DOHH2 (cell line): ENCODE measurements around the gene TPCN1.

ENCODE experiments used
- H3F3A ChIP-seq: fragments of 200-600 bp; sonication (generic), shearing (Covaris generic); 2 replicates; pipeline ENCODE4 v1.6.0; 2016; ENCODE audit warnings: antibody characterized with exemption, mild to moderate bottlenecking; ENCODE audit not compliant: control insufficient read depth, insufficient read depth
- H3K27ac ChIP-seq: fragments of 200-600 bp; sonication (generic); 2 replicates; pipeline ENCODE4 v1.5.1; 2014; ENCODE audit warnings: low read depth, mild to moderate bottlenecking, low read length, moderate library complexity
- H3K27me3 ChIP-seq: fragments of 200-600 bp; sonication (generic); 2 replicates; pipeline ENCODE4 v1.6.1; 2014; ENCODE audit warnings: mild to moderate bottlenecking, low read length, mixed read lengths; ENCODE audit not compliant: control insufficient read depth
- H3K36me3 ChIP-seq: fragments of 200-600 bp; sonication (generic); 2 replicates; pipeline ENCODE4 v1.6.1; 2014; ENCODE audit warnings: mild to moderate bottlenecking, low read length, moderate library complexity, mixed read lengths; ENCODE audit not compliant: control insufficient read depth
- H3K4me1 ChIP-seq: fragments of 200-600 bp; sonication (generic); 2 replicates; pipeline ENCODE4 v1.6.1; 2014; ENCODE audit warnings: mild to moderate bottlenecking, low read length, mixed read lengths; ENCODE audit not compliant: control insufficient read depth
- H3K4me2 ChIP-seq: fragments of 200-600 bp; sonication (generic); 2 replicates; pipeline ENCODE4 v1.6.0; 2014; ENCODE audit warnings: mild to moderate bottlenecking, low read length, moderate library complexity
- H3K4me3 ChIP-seq: fragments of 200-600 bp; sonication (generic); 2 replicates; pipeline ENCODE4 v1.5.1; 2014; ENCODE audit warnings: mild to moderate bottlenecking, low read length, mixed read lengths
- H3K79me2 ChIP-seq: fragments of 200-600 bp; sonication (generic); 2 replicates; pipeline ENCODE4 v1.6.1; 2014; ENCODE audit warnings: mild to moderate bottlenecking, low read length, mixed read lengths; ENCODE audit not compliant: control insufficient read depth
- H3K9me2 ChIP-seq: fragments of 200-600 bp; sonication (generic); replicated peaks from 2 replicates; pipeline ENCODE4 v1.6.1; 2014; ENCODE audit warnings: mild to moderate bottlenecking, low read length, mixed read lengths; ENCODE audit not compliant: control insufficient read depth
- H3K9me3 ChIP-seq: fragments of 200-600 bp; sonication (generic); 2 replicates; pipeline ENCODE4 v1.6.1; 2014; ENCODE audit warnings: antibody characterized with exemption, low read length, mixed read lengths; ENCODE audit not compliant: control insufficient read depth, insufficient read depth
- H4K20me1 ChIP-seq: fragments of 200-600 bp; sonication (generic); 2 replicates; pipeline ENCODE4 v1.6.0; 2014; ENCODE audit warnings: low read depth, mild to moderate bottlenecking, antibody characterized with exemption, low read length, moderate library complexity; ENCODE audit not compliant: control insufficient read depth, insufficient read depth
- EZH2phosphoT487 ChIP-seq: fragments of 200-600 bp; sonication (generic); IDR thresholded peaks from 2 replicates; pipeline ENCODE4 v1.6.1; 2017; ENCODE audit warnings: borderline replicate concordance, mild to moderate bottlenecking, antibody characterized with exemption, low read length, moderate library complexity, mixed read lengths
- TF ChIP-seq, protein P1 (sequence below): fragments of 200-600 bp; sonication (generic); IDR thresholded peaks from one replicate; pipeline ENCODE4 v1.5.1; 2014; ENCODE audit warnings: antibody characterized with exemption, mild to moderate bottlenecking, low read depth, low read length; ENCODE audit not compliant: poor library complexity, severe bottlenecking

The TPCN1 gene

DNA sequence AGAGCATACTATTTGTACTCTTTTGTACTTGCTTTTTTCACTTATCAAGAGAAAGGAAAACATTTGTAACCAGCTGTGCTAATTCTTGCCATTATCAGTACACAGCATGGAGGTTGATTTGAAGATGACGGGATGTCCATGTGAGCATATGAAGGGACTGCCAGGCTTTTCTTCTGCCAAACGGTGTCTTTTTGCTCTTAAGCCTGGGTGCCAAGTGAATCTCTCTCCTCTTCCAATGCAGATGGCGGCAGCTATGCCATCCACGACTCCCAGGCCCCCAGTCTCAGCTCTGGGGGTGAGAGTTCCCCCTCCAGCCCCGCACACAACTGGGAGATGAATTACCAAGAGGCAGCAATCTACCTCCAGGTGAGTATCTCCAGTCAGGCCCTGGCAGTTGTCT lies 38.9 kb downstream of the TPCN1 start:
- Histone ChIP-seq H3K9me2 (no peaks in the 10 kb centered on the region), H3K27me3 (no peaks in the 10 kb centered on the region), H3K9me3 (no peaks in the 10 kb centered on the region), H3K4me3 (no peak overlapping the region), H4K20me1 (0 out of 2 replicates have a peak, but pooled peaks cover 3% of the 10 kb centered on the region), H3F3A (0 out of 2 replicates have a peak, but pooled peaks cover 4% of the 10 kb centered on the region), H3K27ac (peak overlapping the region; percentile 36), H3K4me1 (peaks cover 44% of the 10 kb centered on the region), H3K36me3 (peaks cover 53% of the 10 kb centered on the region), H3K4me2 (peak overlapping the region; percentile 57), H3K79me2 (peaks cover 14% of the 10 kb centered on the region)
- TF ChIP-seq, protein P1, sequence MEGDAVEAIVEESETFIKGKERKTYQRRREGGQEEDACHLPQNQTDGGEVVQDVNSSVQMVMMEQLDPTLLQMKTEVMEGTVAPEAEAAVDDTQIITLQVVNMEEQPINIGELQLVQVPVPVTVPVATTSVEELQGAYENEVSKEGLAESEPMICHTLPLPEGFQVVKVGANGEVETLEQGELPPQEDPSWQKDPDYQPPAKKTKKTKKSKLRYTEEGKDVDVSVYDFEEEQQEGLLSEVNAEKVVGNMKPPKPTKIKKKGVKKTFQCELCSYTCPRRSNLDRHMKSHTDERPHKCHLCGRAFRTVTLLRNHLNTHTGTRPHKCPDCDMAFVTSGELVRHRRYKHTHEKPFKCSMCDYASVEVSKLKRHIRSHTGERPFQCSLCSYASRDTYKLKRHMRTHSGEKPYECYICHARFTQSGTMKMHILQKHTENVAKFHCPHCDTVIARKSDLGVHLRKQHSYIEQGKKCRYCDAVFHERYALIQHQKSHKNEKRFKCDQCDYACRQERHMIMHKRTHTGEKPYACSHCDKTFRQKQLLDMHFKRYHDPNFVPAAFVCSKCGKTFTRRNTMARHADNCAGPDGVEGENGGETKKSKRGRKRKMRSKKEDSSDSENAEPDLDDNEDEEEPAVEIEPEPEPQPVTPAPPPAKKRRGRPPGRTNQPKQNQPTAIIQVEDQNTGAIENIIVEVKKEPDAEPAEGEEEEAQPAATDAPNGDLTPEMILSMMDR: no peak
- no peak for TF ChIP-seq EZH2phosphoT487

DNA sequence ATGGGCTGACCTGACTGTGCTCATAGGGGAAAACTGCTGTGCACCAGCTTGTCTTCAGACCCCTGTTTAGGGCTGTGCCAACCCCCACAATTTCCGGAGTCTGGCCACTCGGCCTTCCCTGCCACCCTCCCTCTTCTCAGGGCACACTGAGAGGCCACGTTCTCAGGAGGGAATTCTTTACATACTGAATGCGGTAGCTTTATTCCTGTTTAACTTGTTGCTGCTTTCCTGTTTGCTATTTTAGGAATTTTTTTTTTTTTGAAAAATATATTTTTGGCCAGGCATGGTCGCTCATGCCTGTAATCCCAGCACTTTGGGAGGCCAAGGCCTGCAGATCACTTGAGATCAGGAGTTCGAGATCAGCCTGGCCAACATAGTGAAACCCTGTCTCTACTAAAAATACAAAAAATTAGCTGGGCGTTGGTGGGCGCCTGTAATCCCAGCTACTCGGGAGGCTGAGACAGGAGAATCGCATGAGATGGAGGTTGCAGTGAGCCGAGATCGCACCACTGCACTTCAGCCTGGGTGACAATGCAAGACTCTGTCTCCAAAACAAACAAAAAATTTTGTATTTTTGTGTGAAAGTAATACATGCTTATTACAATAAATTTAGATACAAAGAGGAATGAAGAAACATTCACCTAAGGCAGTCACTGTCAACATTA lies 39.5 kb downstream of the TPCN1 start:
- peaks cover 14% of the 10 kb centered on the region for H3K79me2 ChIP-seq
- H4K20me1 ChIP-seq: 0 out of 2 replicates have a peak, but pooled peaks cover 3% of the 10 kb centered on the region
- H3K9me3 ChIP-seq: no peaks in the 10 kb centered on the region
- no peaks in the 10 kb centered on the region for H3K27me3 ChIP-seq
- H3F3A ChIP-seq: 0 out of 2 replicates have a peak, but pooled peaks cover 4% of the 10 kb centered on the region
- H3K4me3 ChIP-seq: 0 out of 2 replicates have a peak overlapping the region, but pooled peaks have one; percentile 16
- no peaks in the 10 kb centered on the region for H3K9me2 ChIP-seq
- H3K36me3 ChIP-seq: peaks cover 59% of the 10 kb centered on the region
- H3K4me1 ChIP-seq: peaks cover 44% of the 10 kb centered on the region
- peak overlapping the region; percentile 57 for H3K4me2 ChIP-seq
- no peak for TF ChIP-seq EZH2phosphoT487
- TF ChIP-seq, protein P1: no peak
- H3K27ac ChIP-seq: peak overlapping the region; percentile 36

DNA sequence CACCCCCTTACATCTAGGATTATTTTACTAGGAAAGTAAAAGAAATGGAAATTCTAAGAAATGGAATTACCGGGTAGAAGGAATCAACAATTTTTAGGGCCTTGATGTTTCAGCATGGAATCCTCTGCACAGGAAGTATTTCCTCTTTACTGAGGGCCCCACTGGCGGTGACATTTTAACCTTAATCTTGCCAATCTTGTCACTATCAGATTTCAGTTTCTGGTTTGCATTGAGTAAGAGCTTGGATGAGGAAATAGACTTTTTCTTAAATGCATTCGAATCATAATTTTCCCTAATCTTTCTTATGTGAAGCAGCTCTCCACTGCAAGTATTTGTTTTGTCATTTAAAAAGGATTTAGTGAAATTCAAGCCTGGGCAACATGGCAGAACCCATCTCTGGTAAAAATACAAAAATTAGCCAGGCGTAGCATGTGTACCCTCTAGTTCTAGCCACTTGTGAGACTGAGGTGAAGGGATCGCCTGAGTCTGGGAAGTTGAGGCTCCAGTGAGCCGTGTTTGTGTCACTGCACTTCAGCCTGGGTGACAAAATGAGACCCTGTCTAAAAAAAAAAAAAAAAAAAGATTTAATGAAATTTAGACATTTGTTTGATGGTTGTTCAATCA lies 40.7 kb downstream of the TPCN1 start:
- Histone ChIP-seq H3K27ac (peak overlapping the region; percentile 29; the same call in 1 of the 2 replicates), H3K4me1 (peaks cover 44% of the 10 kb centered on the region), H3K9me3 (no peaks in the 10 kb centered on the region), H3F3A (no peaks in the 10 kb centered on the region), H3K4me3 (peak overlapping the region; percentile 23; the same call in 1 of the 2 replicates), H3K79me2 (peaks cover 14% of the 10 kb centered on the region), H3K36me3 (peaks cover 65% of the 10 kb centered on the region), H3K9me2 (no peaks in the 10 kb centered on the region), H4K20me1 (0 out of 2 replicates have a peak, but pooled peaks cover 3% of the 10 kb centered on the region), H3K4me2 (peak overlapping the region; percentile 52), H3K27me3 (no peaks in the 10 kb centered on the region)
- no peak for TF ChIP-seq EZH2phosphoT487
- TF ChIP-seq, protein P1: no peak
